Measurements from ENCODE around the gene TAS2R7.
"Not testable (repeated sequence)": the region's sequence is repeated elsewhere in the genome, so short reads cannot be mapped to it uniquely, and the experiment has no call there.

The TAS2R7 gene

DNA sequence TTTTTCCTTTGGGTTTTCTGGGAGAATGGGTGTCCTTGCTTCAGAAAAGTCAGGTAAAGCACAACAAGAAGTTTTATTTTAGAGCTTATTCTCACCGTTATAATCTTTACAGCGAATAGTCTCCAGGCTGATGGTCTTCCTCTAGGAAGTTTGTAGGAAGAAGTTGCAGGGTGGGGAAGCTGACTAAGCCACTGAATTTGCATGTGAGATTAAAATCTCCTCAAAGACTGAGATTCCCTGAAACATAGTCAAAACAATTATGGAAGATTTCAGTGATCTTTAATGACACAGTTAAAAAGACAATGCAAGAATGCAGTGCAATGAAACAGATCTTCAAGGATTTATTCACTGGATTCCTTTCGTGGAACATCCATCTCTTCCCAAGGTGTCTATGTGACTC lies 22.5 kb upstream of the TAS2R7 start:
- TF ChIP-seq EZH2 (IDR thresholded peaks at IDR 0.05) (no peak), POLR2AphosphoS5 (IDR thresholded peaks at IDR 0.05; ENCODE audit: borderline replicate concordance, low read depth, low read length) (no peak), FOXP2 (optimal IDR thresholded peaks at IDR 0.05; ENCODE audit: control extremely low read depth, extremely low read length, insufficient read depth) (no peak)
- H3K4me3 ChIP-seq, result no peak overlapping the region
- DNase-seq (ENCODE audit: low read depth, low spot score), result no peak
- H3K9me3 ChIP-seq (ENCODE audit: low read depth, low read length), result no peaks in the 10 kb centered on the region
- no peak overlapping the region for H3K27ac ChIP-seq
- no peak overlapping the region for H3K9ac ChIP-seq (ENCODE audit: insufficient read length)
- no peaks in the 10 kb centered on the region for H3K36me3 ChIP-seq (ENCODE audit: insufficient read depth, low read length)

DNA sequence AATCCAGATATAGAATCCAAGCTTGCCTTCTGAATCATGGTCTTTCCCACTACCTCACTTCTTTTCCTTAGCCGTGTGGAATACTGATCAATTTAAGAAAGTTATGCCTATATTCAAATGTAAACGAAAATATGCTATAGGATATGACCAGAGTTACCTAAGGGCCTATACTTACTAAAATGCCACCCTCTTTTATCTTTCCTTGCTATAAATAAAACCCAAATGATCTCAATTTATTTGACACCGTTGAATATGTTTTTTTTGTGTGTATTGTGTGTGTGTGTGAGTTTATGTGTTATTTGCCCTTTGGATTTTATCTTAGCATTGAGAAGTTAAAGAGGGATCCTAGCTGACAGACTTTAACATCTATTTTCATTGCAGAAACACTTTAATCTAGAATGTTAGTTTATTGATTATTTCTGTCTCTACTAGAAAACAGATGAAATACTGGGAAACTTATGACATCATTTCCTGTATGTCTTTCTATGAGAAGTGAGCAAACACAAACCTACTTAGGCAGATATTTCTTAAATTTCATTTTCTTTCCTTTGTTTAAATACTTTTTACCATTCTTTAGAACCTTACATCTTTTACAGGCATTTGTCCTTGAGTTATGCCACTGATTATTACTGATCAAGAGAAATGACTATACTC lies 9.6 kb upstream of the TAS2R7 start:
- Histone ChIP-seq H3K27ac (no peak overlapping the region), H3K36me3 (ENCODE audit: insufficient read depth, low read length) (no peaks in the 10 kb centered on the region), H3K9ac (ENCODE audit: insufficient read length) (no peak overlapping the region), H3K4me3 (no peak overlapping the region), H3K9me3 (ENCODE audit: low read depth, low read length) (no peaks in the 10 kb centered on the region)
- no peak for DNase-seq (ENCODE audit: low read depth, low spot score)
- no peak for TF ChIP-seq EZH2 (IDR thresholded peaks at IDR 0.05)
- TF ChIP-seq POLR2AphosphoS5 (IDR thresholded peaks at IDR 0.05; ENCODE audit: borderline replicate concordance, low read depth, low read length), result no peak
- TF ChIP-seq FOXP2 (optimal IDR thresholded peaks at IDR 0.05; ENCODE audit: control extremely low read depth, extremely low read length, insufficient read depth), result no peak

DNA sequence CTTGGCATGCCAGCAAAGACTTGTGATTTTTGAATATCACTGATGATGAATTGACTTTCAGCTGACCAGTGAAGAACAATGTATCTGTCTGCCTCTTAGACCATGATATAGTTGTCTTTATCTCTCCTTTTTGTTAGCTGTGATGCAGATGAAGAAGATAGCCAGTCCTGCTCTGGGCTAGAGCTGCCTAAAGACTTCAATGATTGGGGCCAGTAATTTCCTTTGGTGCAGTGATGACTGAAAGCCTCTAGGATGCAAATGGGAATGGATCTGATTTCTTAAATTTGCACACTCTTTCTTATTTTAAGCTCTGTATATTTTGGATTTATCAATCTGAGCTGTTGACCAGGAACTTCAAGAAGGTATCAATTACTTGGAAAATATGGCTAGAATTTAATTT lies 7.6 kb upstream of the TAS2R7 start, which contains the start of gene TAS2R9:
Gene TAS2R9, minus strand, starts transcription at position 101 of the 400 bp plus-strand sequence. Its CDS starts 93 bp downstream, at position 8.
- H3K4me3 ChIP-seq, result no peak within 1 kb of the TSS
- H3K9me3 ChIP-seq (ENCODE audit: low read depth, low read length), result no peaks in the 10 kb centered on the region
- H3K9ac ChIP-seq (ENCODE audit: insufficient read length), result no peak within 1 kb of the TSS
- H3K36me3 ChIP-seq (ENCODE audit: insufficient read depth, low read length), result no peaks in the 10 kb centered on the region
- no peak for DNase-seq (ENCODE audit: low read depth, low spot score)
- TF ChIP-seq EZH2 (IDR thresholded peaks at IDR 0.05), result no peak
- no peak for TF ChIP-seq FOXP2 (optimal IDR thresholded peaks at IDR 0.05; ENCODE audit: control extremely low read depth, extremely low read length, insufficient read depth)
- TF ChIP-seq POLR2AphosphoS5 (IDR thresholded peaks at IDR 0.05; ENCODE audit: borderline replicate concordance, low read depth, low read length), result no peak
- H3K27ac ChIP-seq, result no peak within 1 kb of the TSS

DNA sequence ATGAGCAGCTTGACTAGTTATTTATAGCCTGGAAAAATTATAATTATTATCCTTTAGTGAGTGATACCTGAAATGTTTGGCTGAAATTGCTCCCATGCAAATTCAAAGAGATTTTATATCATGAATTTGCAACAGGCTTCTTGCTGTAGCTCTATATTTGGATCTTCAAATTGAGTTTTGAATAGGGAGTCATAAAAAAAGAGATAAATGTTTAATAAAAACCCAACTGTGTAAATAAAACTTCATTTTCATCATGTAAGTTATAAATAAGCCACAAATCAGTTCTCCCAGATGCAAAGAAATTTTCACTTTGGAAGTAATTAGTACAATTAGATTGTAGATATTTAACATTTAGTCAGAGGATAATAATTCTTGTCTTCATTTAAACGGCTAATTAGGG lies 4.8 kb upstream of the TAS2R7 start, which contains the start of gene TAS2R8:
Gene TAS2R8, minus strand, starts transcription at position 101 of the 400 bp plus-strand sequence. CDS start 306 bp downstream, outside the sequence.
- H3K27ac ChIP-seq, result no peak within 1 kb of the TSS
- no peak within 1 kb of the TSS for H3K9ac ChIP-seq (ENCODE audit: insufficient read length)
- TF ChIP-seq FOXP2 (optimal IDR thresholded peaks at IDR 0.05; ENCODE audit: control extremely low read depth, extremely low read length, insufficient read depth) (no peak), EZH2 (IDR thresholded peaks at IDR 0.05) (no peak), POLR2AphosphoS5 (IDR thresholded peaks at IDR 0.05; ENCODE audit: borderline replicate concordance, low read depth, low read length) (no peak)
- no peaks in the 10 kb centered on the region for H3K9me3 ChIP-seq (ENCODE audit: low read depth, low read length)
- H3K4me3 ChIP-seq, result no peak within 1 kb of the TSS
- H3K36me3 ChIP-seq (ENCODE audit: insufficient read depth, low read length), result no peaks in the 10 kb centered on the region
- DNase-seq (ENCODE audit: low read depth, low spot score), result no peak

DNA sequence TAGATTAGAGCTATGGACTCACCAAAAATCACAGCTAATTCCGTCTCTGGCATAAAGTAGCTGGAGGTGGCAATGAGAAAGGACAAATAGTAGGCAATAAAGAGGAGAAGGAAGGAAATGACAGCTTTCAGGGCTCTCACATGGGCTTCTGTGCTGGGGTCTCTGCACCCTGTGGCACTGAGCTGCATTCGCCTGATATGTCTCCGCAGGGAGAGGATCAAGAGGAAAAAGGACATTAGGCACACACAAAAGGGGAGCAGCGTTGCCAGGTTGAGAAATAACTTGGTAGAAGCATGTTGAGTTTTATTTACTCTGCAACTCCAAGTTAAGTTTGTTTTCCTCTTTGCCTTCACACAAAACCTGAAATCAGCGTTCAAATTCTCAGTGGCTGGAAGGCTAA lies 686 bp downstream of the TAS2R7 start:
- no peak for DNase-seq (ENCODE audit: low read depth, low spot score)
- TF ChIP-seq EZH2 (IDR thresholded peaks at IDR 0.05) (no peak), POLR2AphosphoS5 (IDR thresholded peaks at IDR 0.05; ENCODE audit: borderline replicate concordance, low read depth, low read length) (no peak)
- Histone ChIP-seq H3K36me3 (ENCODE audit: insufficient read depth, low read length) (no peaks in the 10 kb centered on the region), H3K27ac (no peak overlapping the region), H3K9me3 (ENCODE audit: low read depth, low read length) (no peaks in the 10 kb centered on the region), H3K9ac (ENCODE audit: insufficient read length) (no peak overlapping the region), H3K4me3 (no peak overlapping the region)

DNA sequence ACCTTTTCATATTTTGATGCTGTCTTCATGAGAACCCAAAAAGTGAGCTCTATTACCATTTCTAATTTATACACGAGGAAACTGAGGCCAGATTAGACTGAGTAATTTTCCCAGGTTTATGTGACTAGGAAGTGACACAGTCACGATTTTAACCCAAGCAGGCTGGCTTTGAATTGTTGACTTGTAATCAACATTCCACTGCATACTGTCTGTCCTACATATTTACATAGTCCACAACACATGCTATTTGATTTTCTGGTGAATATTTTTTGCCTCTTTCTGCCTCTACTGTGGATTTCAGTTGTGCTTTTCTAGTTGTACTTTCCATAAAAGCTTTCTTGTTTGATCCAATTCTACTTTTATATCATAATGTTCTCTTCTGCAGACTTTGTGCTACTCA lies 8.2 kb downstream of the TAS2R7 start:
- Histone ChIP-seq H3K36me3 (ENCODE audit: insufficient read depth, low read length) (no peaks in the 10 kb centered on the region), H3K27ac (no peak overlapping the region), H3K4me3 (no peak overlapping the region), H3K9me3 (ENCODE audit: low read depth, low read length) (no peaks in the 10 kb centered on the region), H3K9ac (ENCODE audit: insufficient read length) (no peak overlapping the region)
- TF ChIP-seq POLR2AphosphoS5 (IDR thresholded peaks at IDR 0.05; ENCODE audit: borderline replicate concordance, low read depth, low read length), result no peak
- TF ChIP-seq FOXP2 (optimal IDR thresholded peaks at IDR 0.05; ENCODE audit: control extremely low read depth, extremely low read length, insufficient read depth), result no peak
- no peak for TF ChIP-seq EZH2 (IDR thresholded peaks at IDR 0.05)
- DNase-seq (ENCODE audit: low read depth, low spot score), result no peak

DNA sequence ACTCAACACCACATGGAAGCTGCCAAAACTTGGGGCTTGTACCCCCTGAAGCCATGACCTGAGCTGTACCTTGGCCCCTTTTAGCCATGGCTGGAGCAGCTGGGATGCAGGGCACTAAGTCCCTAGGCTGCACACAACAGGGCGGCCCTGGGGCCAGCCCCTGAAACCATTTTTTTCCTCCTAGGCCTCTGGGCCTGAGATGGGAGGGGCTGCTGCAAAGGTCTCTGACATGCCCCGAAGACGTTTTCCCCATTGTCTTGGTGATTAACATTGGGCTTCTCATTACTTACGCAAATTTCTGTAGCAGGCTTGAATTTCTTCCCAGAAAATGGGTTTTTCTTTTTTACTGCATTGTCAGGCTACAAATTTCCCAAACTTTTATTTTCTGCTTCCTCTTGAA lies 10.7 kb downstream of the TAS2R7 start:
- H3K27ac ChIP-seq; H3K36me3 ChIP-seq (ENCODE audit: insufficient read depth, low read length); H3K9ac ChIP-seq (ENCODE audit: insufficient read length); DNase-seq (ENCODE audit: low read depth, low spot score); H3K9me3 ChIP-seq (ENCODE audit: low read depth, low read length); H3K4me3 ChIP-seq: not testable (repeated sequence)

DNA sequence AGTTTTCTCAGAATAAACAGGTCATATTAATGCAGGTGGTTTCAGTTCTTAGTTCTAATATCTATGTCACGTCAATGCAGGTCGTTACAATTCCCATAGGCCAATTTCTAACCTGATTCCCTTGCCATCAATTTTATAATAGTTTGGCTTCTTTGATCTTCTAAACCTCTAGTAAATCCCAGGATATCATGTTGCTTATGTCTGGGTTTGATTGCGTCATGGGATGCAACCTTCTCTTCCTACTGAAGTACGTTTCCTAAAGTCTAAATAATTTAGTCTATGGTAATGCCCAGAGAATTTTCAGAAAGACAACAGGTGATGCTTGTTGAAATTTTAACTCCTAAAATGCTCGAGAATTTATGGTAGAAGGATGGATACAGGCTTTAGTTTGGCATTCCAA lies 19.2 kb downstream of the TAS2R7 start:
- TF ChIP-seq POLR2AphosphoS5 (IDR thresholded peaks at IDR 0.05; ENCODE audit: borderline replicate concordance, low read depth, low read length) (no peak), EZH2 (IDR thresholded peaks at IDR 0.05) (no peak), FOXP2 (optimal IDR thresholded peaks at IDR 0.05; ENCODE audit: control extremely low read depth, extremely low read length, insufficient read depth) (no peak)
- no peak overlapping the region for H3K27ac ChIP-seq
- DNase-seq (ENCODE audit: low read depth, low spot score), result no peak
- no peaks in the 10 kb centered on the region for H3K36me3 ChIP-seq (ENCODE audit: insufficient read depth, low read length)
- no peak overlapping the region for H3K4me3 ChIP-seq
- H3K9me3 ChIP-seq (ENCODE audit: low read depth, low read length), result no peaks in the 10 kb centered on the region
- H3K9ac ChIP-seq (ENCODE audit: insufficient read length), result no peak overlapping the region

DNA sequence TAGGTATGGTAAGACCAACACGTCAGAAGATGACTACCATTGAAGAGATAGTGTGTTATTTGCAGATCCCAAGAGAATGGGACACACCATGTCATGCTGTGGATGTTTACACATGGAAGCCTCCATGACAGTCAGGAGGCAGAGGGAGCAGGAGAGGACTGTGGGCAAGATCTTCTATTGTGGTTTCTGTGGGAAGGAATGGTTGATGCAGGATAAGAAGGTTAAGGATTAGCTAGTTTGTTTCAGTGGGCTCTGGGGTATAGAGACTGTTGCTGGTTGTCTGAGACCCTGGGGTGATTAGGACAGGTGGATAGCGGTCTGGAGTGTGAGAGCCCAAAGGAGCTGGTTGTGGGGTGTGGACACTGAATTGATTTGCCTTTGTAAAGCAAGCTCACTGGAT lies 23.3 kb downstream of the TAS2R7 start:
- no peak overlapping the region for H3K27ac ChIP-seq
- H3K9me3 ChIP-seq (ENCODE audit: low read depth, low read length), result no peaks in the 10 kb centered on the region
- TF ChIP-seq EZH2 (IDR thresholded peaks at IDR 0.05) (no peak), FOXP2 (optimal IDR thresholded peaks at IDR 0.05; ENCODE audit: control extremely low read depth, extremely low read length, insufficient read depth) (no peak)
- H3K36me3 ChIP-seq (ENCODE audit: insufficient read depth, low read length), result no peaks in the 10 kb centered on the region
- H3K4me3 ChIP-seq, result no peak overlapping the region
- H3K9ac ChIP-seq (ENCODE audit: insufficient read length), result no peak overlapping the region
- no peak for DNase-seq (ENCODE audit: low read depth, low spot score)
